B cell (primary cell): ENCODE results near the gene SLC24A4. TPM values are rescaled to one million over a fixed set of nuclear protein-coding genes. Genes with fewer than 3 reads are reported as not detected.

ENCODE experiments used
- ATAC-seq: fragments of 200-7000 bp; cut with Tn5 transposase; one replicate; pipeline ENCODE4 v1.10.0; 2021; ENCODE audit warnings: low read depth, mild to moderate bottlenecking, moderate number of reproducible peaks, moderate library complexity
- CTCF ChIA-PET: fragments of 350-600 bp; sonication (Branson Sonifier 250); formaldehyde crosslinking; loops from one replicate; lab custom pipeline; 2021; ENCODE audit warnings: antibody characterized with exemption, inconsistent platforms; lab: Charles Lee
- POLR2A ChIA-PET: fragments of 350-600 bp; sonication (Branson Sonifier 250); formaldehyde crosslinking; loops from one replicate; lab custom pipeline; 2021; ENCODE audit warnings: antibody characterized with exemption; lab: Charles Lee
- DNase-seq: peaks from one replicate; pipeline ENCODE4 v3.0.0; 2013
- H2AFZ ChIP-seq: 2 replicates; pipeline ENCODE4 v1.6.1; 2012; ENCODE audit warnings: mild to moderate bottlenecking, low read depth, low read length; ENCODE audit not compliant: insufficient read depth, poor library complexity, severe bottlenecking
- H3K27ac ChIP-seq, 2 donors: 1 replicate in 1 of 2; 2 replicates in 1 of 2; pipeline ENCODE4 v1.5.1; 2012 to 2013; ENCODE audit warnings: low read length in 2 of 2, mild to moderate bottlenecking in 2 of 2, moderate library complexity in 1 of 2
- H3K27me3 ChIP-seq, 4 experiments: fragments of 200-600 bp in 1 of 4; sonication (generic) in 1 of 4; replicated peaks in 1 of 4; 1 replicate in 2 of 4; 2 replicates in 2 of 4; pipeline versions ENCODE4 v1.6.1 to v1.7.0; 2013 to 2016; ENCODE audit warnings: low read length in 3 of 4, mild to moderate bottlenecking in 2 of 4, mixed read lengths in 1 of 4, moderate library complexity in 1 of 4; ENCODE audit not compliant: insufficient read depth in 4 of 4, control insufficient read depth in 3 of 4; ENCODE audit errors: control extremely low read depth in 1 of 4
- H3K36me3 ChIP-seq, 2 experiments: replicated peaks in 1 of 2; 1 replicate in 1 of 2; 2 replicates in 1 of 2; pipeline versions ENCODE4 v1.6.1 to v1.7.1; 2013; ENCODE audit warnings: low read length in 1 of 2; ENCODE audit not compliant: insufficient read depth in 2 of 2, control insufficient read depth in 1 of 2; ENCODE audit errors: control extremely low read depth in 1 of 2, extremely low read depth in 1 of 2
- H3K4me1 ChIP-seq, 2 donors: fragments of 200-600 bp in 1 of 2; sonication (generic) in 1 of 2; 1 replicate in 1 of 2; 2 replicates in 1 of 2; pipeline versions ENCODE4 v1.5.1 to v1.6.1; 2013 to 2017; ENCODE audit warnings: low read length in 2 of 2; ENCODE audit not compliant: control insufficient read depth in 2 of 2, insufficient read depth in 2 of 2
- H3K4me2 ChIP-seq: replicated peaks from 2 replicates; pipeline ENCODE3; 2012; ENCODE audit warnings: mild to moderate bottlenecking, low read depth, low read length; ENCODE audit not compliant: poor library complexity, severe bottlenecking
- H3K4me3 ChIP-seq, 5 experiments: fragments of 200-600 bp in 1 of 5; sonication (generic) in 1 of 5; 1 replicate in 3 of 5; 2 replicates in 2 of 5; pipeline versions ENCODE4 v1.5.1 to v1.7.0; 2011 to 2016; ENCODE audit warnings: low read length in 4 of 5, mild to moderate bottlenecking in 4 of 5, low read depth in 2 of 5, control low read depth in 1 of 5, moderate library complexity in 1 of 5; ENCODE audit not compliant: insufficient read depth in 1 of 5; ENCODE audit errors: control extremely low read depth in 1 of 5, extremely low read depth in 1 of 5
- H3K79me2 ChIP-seq: fragments of 200-600 bp; sonication (generic); one replicate; pipeline ENCODE4 v1.6.0; 2016; ENCODE audit warnings: low read length; ENCODE audit not compliant: control insufficient read depth, insufficient read depth
- H3K9ac ChIP-seq: fragments of 200-600 bp; sonication (generic); 2 replicates; pipeline ENCODE4 v1.6.1; 2017; ENCODE audit warnings: mild to moderate bottlenecking, low read length, moderate library complexity
- H3K9me3 ChIP-seq, 3 donors: one replicate each; pipeline versions ENCODE4 v1.6.1 to v1.7.1; 2013; ENCODE audit warnings: low read length in 2 of 3; ENCODE audit not compliant: control insufficient read depth in 2 of 3, insufficient read depth in 1 of 3; ENCODE audit errors: control extremely low read depth in 1 of 3
- H4K20me1 ChIP-seq: 2 replicates; pipeline ENCODE4 v1.6.0; 2012; ENCODE audit warnings: mild to moderate bottlenecking, low read length; ENCODE audit not compliant: insufficient read depth, control insufficient read depth, poor library complexity, severe bottlenecking
- H3K27ac Mint-ChIP-seq: one replicate; pipeline ENCODE4 v1.8.0; 2021; ENCODE audit warnings: mixed read lengths
- H3K27me3 Mint-ChIP-seq: one replicate; pipeline ENCODE4 v1.8.0; 2021; ENCODE audit warnings: mixed read lengths
- H3K4me1 Mint-ChIP-seq: one replicate; pipeline ENCODE4 v1.8.0; 2021; ENCODE audit warnings: mixed read lengths
- H3K4me3 Mint-ChIP-seq: one replicate; pipeline ENCODE4 v1.8.0; 2021; ENCODE audit warnings: mixed read lengths
- H3K9me3 Mint-ChIP-seq: one replicate; pipeline ENCODE4 v1.8.0; 2022; ENCODE audit warnings: mixed read lengths; ENCODE audit not compliant: insufficient read depth
- CTCF ChIP-seq: fragments of 200-600 bp; IDR thresholded peaks from one replicate; pipeline ENCODE4 v1.8.0; 2022; ENCODE audit warnings: antibody characterized with exemption, mild to moderate bottlenecking
- EZH2 ChIP-seq: IDR thresholded peaks from 2 replicates; pipeline ENCODE4 v1.6.1; 2012; ENCODE audit warnings: borderline replicate concordance, low read depth, mild to moderate bottlenecking, moderate library complexity, low read length; ENCODE audit not compliant: insufficient read depth, poor library complexity, severe bottlenecking
- WGBS: methylation state at CpG from one replicate; pipeline ENCODE4 v1.1.5; 2013; ENCODE audit warnings: missing lambda C conversion rate; ENCODE audit not compliant: insufficient coverage; 5-methylcytosine and 5-hydroxymethylcytosine counted together
- intact Hi-C: fragments of 100-400 bp; cut with micrococcal nuclease; formaldehyde crosslinking; loops from one replicate; pipeline ENCODE4 v1.10.0; 2022
- polyA plus RNA-seq: library from polyadenylated mRNA; depleted of rRNA; stranded (reverse); fragments of >200 nt; gene quantifications from 2 replicates; pipeline ENCODE4 v1.2.3, GENCODE V29; 2012
- total RNA-seq, 2 donors: library from RNA; stranded (reverse); fragments of 120-200 nt in 1 of 2; gene quantifications; 1 replicate in 1 of 2; 2 replicates in 1 of 2; pipeline versions ENCODE4 v1.2.3 to v1.2.4, GENCODE V29; 2013 to 2022

SLC24A4 gene
- total and polyA plus RNA-seq, 2 donors (not counting 1 experiment from before 2014, with no cell fraction given) = 0.19 TPM; not detected in 1

- intact Hi-C loops = no loop called here
- WGBS = 85% methylated on average over 2 of the region's 3 CpGs
Observed at GRCh38 chr14:92427096-92427495, 104.1 kb downstream of the SLC24A4 start.

GRCh38 chr14:92430686-92431085 is 107.7 kb downstream of the SLC24A4 start:
- H3K4me3 Mint-ChIP-seq = no peak overlapping the region
- Histone ChIP-seq H3K4me1 (peaks cover 5 to 8% of the 10 kb centered on the region in 2 donors), H3K4me3 (no peak overlapping the region), H3K9me3 (peaks cover 0 to 8% (median 0%) of the 10 kb centered on the region in 3 donors), H3K27ac (no peak overlapping the region), H3K79me2 (no peaks in the 10 kb centered on the region), H3K36me3 (no peaks in the 10 kb centered on the region), H4K20me1 (no peaks in the 10 kb centered on the region), H3K27me3 (no peaks in the 10 kb centered on the region), H2AFZ (no peak overlapping the region), H3K4me2 (no peak overlapping the region), H3K9ac (no peak overlapping the region)
- H3K9me3 Mint-ChIP-seq = peaks cover 7% of the 10 kb centered on the region
- TF ChIP-seq CTCF (no peak), EZH2 (no peak)
- WGBS = 51% methylated on average over 3 of the region's 3 CpGs
- no peak for DNase-seq
- peaks cover 9% of the 10 kb centered on the region for H3K4me1 Mint-ChIP-seq
- peaks cover 21% of the 10 kb centered on the region for H3K27me3 Mint-ChIP-seq
- ATAC-seq = no peak
- ChIA-PET POLR2A (no interaction called here), CTCF (no interaction called here)
- intact Hi-C loops = no loop called here
- no peak overlapping the region for H3K27ac Mint-ChIP-seq

More at GRCh38 chr14:92427096-92427495, 104.1 kb downstream of the SLC24A4 start:
- DNase-seq = no peak
- H3K36me3 ChIP-seq = no peaks in the 10 kb centered on the region
- peaks cover 5 to 8% of the 10 kb centered on the region in 2 donors for H3K4me1 ChIP-seq
- ChIA-PET CTCF (no interaction called here), POLR2A (no interaction called here)
- Mint-ChIP-seq H3K9me3 (no peaks in the 10 kb centered on the region), H3K4me3 (no peak overlapping the region), H3K4me1 (peaks cover 9% of the 10 kb centered on the region), H3K27ac (no peak overlapping the region), H3K27me3 (peaks cover 9% of the 10 kb centered on the region)
- no peak overlapping the region for H3K27ac ChIP-seq
- no peak for TF ChIP-seq CTCF
- no peak for TF ChIP-seq EZH2
- H4K20me1 ChIP-seq = no peaks in the 10 kb centered on the region
- no peak overlapping the region for H2AFZ ChIP-seq
- H3K4me2 ChIP-seq = no peak overlapping the region
- H3K27me3 ChIP-seq = no peaks in the 10 kb centered on the region
- peaks cover 0 to 4% (median 0%) of the 10 kb centered on the region in 3 donors for H3K9me3 ChIP-seq
- ATAC-seq = no peak
- H3K9ac ChIP-seq = no peak overlapping the region
- H3K4me3 ChIP-seq = no peak overlapping the region
- H3K79me2 ChIP-seq = no peaks in the 10 kb centered on the region
